ENCODE data around the gene LTBP1.
A peak's percentile ranks its signal among the peaks of the same experiment; 100 is the strongest.
"Not testable (repeated sequence)": the region's sequence is repeated elsewhere in the genome, so short reads cannot be mapped to it uniquely, and the experiment has no call there.

The LTBP1 gene

GRCh38 chr2:33208400-33208799 lies 261.6 kb downstream of the LTBP1 start:
- DNase-seq: peak; percentile 9

GRCh38 chr2:33209976-33210375 lies 263.2 kb downstream of the LTBP1 start:
- DNase-seq: no peak

GRCh38 chr2:33210626-33211025 lies 263.9 kb downstream of the LTBP1 start:
- DNase-seq: no peak

GRCh38 chr2:33212151-33212550 lies 265.4 kb downstream of the LTBP1 start:
- no peak for DNase-seq

GRCh38 chr2:33213244-33213643 lies 266.5 kb downstream of the LTBP1 start:
- DNase-seq: no peak

- DNase-seq: no peak
Observed at GRCh38 chr2:33213648-33214047, 266.9 kb downstream of the LTBP1 start.

GRCh38 chr2:33214436-33214835 lies 267.7 kb downstream of the LTBP1 start:
- no peak for DNase-seq

- DNase-seq: no peak
Observed at GRCh38 chr2:33214857-33215256, 268.1 kb downstream of the LTBP1 start.

GRCh38 chr2:33215299-33215698 lies 268.5 kb downstream of the LTBP1 start:
- DNase-seq: no peak

- no peak for DNase-seq
Observed at GRCh38 chr2:33215983-33216382, 269.2 kb downstream of the LTBP1 start.

- no peak for DNase-seq
Observed at GRCh38 chr2:33216508-33217182, 269.9 kb downstream of the LTBP1 start.

- no peak for DNase-seq
Observed at GRCh38 chr2:33217406-33217805, 270.7 kb downstream of the LTBP1 start.

- DNase-seq: no peak
Observed at GRCh38 chr2:33219114-33219513, 272.4 kb downstream of the LTBP1 start.

GRCh38 chr2:33219850-33220275 lies 273.1 kb downstream of the LTBP1 start:
- DNase-seq: no peak

- no peak for DNase-seq
Observed at GRCh38 chr2:33220533-33220932, 273.8 kb downstream of the LTBP1 start.

- no peak for DNase-seq
Observed at GRCh38 chr2:33221046-33221784, 274.5 kb downstream of the LTBP1 start.

- DNase-seq: no peak
Observed at GRCh38 chr2:33222309-33222708, 275.6 kb downstream of the LTBP1 start.

- no peak for DNase-seq
Observed at GRCh38 chr2:33223856-33224255, 277.1 kb downstream of the LTBP1 start.

GRCh38 chr2:33225350-33225749 lies 278.6 kb downstream of the LTBP1 start:
- no peak for DNase-seq

- DNase-seq: no peak
Observed at GRCh38 chr2:33226546-33226945, 279.8 kb downstream of the LTBP1 start.

GRCh38 chr2:33229646-33230045 lies 282.9 kb downstream of the LTBP1 start:
- DNase-seq: no peak

GRCh38 chr2:33230195-33230594 lies 283.4 kb downstream of the LTBP1 start:
- no peak for DNase-seq

- DNase-seq: no peak
Observed at GRCh38 chr2:33230842-33231241, 284.1 kb downstream of the LTBP1 start.

- not testable (repeated sequence) for DNase-seq
Observed at GRCh38 chr2:33235559-33235958, 288.8 kb downstream of the LTBP1 start.

All from CD4-positive, alpha-beta T cell treated with Interleukin-17A for 4 hours (primary cell).